ENCODE data around the gene LAIR1. TPM values are rescaled to one million over a fixed set of nuclear protein-coding genes. Genes with fewer than 3 reads are reported as not detected.

Gene LAIR1
- total RNA-seq (2014; rRNA removed; shearing (Covaris generic)) (not detected in 2 replicates), polyA plus RNA-seq (2016; fragmentation: Nextera tagmentation; extraction: Ambion mirVana) (not detected in 2 replicates)

DNA sequence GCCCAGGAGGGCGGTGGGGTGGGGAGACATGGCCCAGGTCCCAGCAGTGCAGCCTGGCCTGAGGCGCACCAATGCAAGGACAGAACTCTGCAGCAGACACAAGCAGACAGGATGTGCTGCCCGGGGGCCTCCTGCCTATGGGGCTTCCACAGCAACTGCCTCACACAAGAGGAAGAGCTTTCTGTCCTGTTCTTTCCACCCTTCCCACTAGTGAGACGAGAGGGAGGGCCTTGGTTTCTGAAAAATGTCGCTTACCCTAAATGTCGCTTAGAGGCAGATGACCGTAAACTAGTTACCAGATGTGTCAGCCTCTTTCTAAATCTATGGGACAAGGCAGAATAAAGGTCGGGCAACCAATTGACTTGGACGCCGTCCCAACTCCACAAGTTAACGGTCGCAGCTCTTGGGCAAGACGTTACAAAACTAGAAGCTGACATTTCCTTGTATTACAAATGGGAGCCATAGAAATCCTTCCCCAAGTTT, at the start of gene LAIR1:
TSS of gene LAIR1 (minus strand) at position 157 of the 483 bp plus-strand sequence. CDS start at position 30, 127 bp downstream.
- no peak within 1 kb of the TSS for H3K27ac ChIP-seq
- H3K27me3 ChIP-seq (replicated peaks; ENCODE audit: insufficient read depth), result no peaks in the 10 kb centered on the region; the same call in 1 of the 2 replicates
- no peak for DNase-seq
- H3K9me2 ChIP-seq (ENCODE audit: insufficient read depth), result no peaks in the 10 kb centered on the region
- H4K20me1 ChIP-seq (ENCODE audit: insufficient read depth), result no peaks in the 10 kb centered on the region
- TF ChIP-seq EZH2 (IDR thresholded peaks at IDR 0.05; ENCODE audit: insufficient read depth, poor library complexity, severe bottlenecking) (no peak), EZH2phosphoT487 (IDR thresholded peaks at IDR 0.05; ENCODE audit: insufficient read depth, low read depth) (no peak)
- H2AFZ ChIP-seq, result no peak within 1 kb of the TSS
- 37% methylated on average over 13 of the region's 13 CpGs for WGBS, 2 experiments (ENCODE audit: low coverage in 1 of 2, low lambda C conversion rate in 2 of 2, missing lambda C conversion rate in 2 of 2)
- no peaks in the 10 kb centered on the region for H3K36me3 ChIP-seq (ENCODE audit: low read depth)
- H3K9me3 ChIP-seq (ENCODE audit: low read depth), result no peaks in the 10 kb centered on the region
- H3K4me3 ChIP-seq, result no peak within 1 kb of the TSS
- no peak within 1 kb of the TSS for H3K9ac ChIP-seq
- no peak within 1 kb of the TSS for H3K4me2 ChIP-seq (ENCODE audit: unreplicated experiment)
- no peaks in the 10 kb centered on the region for H3K4me1 ChIP-seq (ENCODE audit: insufficient read depth)
- in situ Hi-C loops (cut with MboI), result no loop called here
- H3F3A ChIP-seq (ENCODE audit: insufficient read depth), result no peaks in the 10 kb centered on the region
- no peaks in the 10 kb centered on the region for H3K79me2 ChIP-seq (ENCODE audit: insufficient read depth)

DNA sequence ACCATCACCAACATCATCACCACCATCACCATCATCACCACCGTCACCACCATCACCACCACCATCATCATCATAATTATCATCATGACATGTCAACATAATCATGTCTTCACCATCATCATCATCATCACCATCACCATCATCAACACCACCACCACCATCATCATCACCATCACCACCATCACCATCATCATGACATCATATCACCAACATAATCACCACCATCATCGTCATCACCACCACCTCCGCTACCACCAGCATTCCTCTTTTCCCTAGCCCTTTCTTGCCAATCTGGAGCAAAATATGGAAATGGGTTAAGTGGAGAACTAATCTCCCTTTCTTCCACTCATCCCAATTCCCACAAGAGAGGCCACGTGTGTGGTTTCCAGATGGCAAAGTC, 49.4 kb upstream of the LAIR1 start:
- Histone ChIP-seq H3K9me2 (ENCODE audit: insufficient read depth) (no peaks in the 10 kb centered on the region), H3K9me3 (ENCODE audit: low read depth) (no peaks in the 10 kb centered on the region), H2AFZ (no peak overlapping the region), H3K4me3 (no peak overlapping the region), H3K27ac (no peak overlapping the region), H3K4me1 (ENCODE audit: insufficient read depth) (no peaks in the 10 kb centered on the region), H3K27me3 (replicated peaks; ENCODE audit: insufficient read depth) (peaks cover 25% of the 10 kb centered on the region), H3K9ac (no peak overlapping the region), H3F3A (ENCODE audit: insufficient read depth) (no peaks in the 10 kb centered on the region), H3K79me2 (ENCODE audit: insufficient read depth) (no peaks in the 10 kb centered on the region), H3K36me3 (ENCODE audit: low read depth) (no peaks in the 10 kb centered on the region), H3K4me2 (ENCODE audit: unreplicated experiment) (no peak overlapping the region), H4K20me1 (ENCODE audit: insufficient read depth) (no peaks in the 10 kb centered on the region)
- no peak for DNase-seq
- in situ Hi-C loops (cut with MboI), result no loop called here
- TF ChIP-seq EZH2 (IDR thresholded peaks at IDR 0.05; ENCODE audit: insufficient read depth, poor library complexity, severe bottlenecking), result no peak
- no peak for TF ChIP-seq EZH2phosphoT487 (IDR thresholded peaks at IDR 0.05; ENCODE audit: insufficient read depth, low read depth)
- 63 to 73% methylated on average over 4 of the region's 4 CpGs for WGBS, 2 experiments (ENCODE audit: low coverage in 1 of 2, low lambda C conversion rate in 2 of 2, missing lambda C conversion rate in 2 of 2)

DNA sequence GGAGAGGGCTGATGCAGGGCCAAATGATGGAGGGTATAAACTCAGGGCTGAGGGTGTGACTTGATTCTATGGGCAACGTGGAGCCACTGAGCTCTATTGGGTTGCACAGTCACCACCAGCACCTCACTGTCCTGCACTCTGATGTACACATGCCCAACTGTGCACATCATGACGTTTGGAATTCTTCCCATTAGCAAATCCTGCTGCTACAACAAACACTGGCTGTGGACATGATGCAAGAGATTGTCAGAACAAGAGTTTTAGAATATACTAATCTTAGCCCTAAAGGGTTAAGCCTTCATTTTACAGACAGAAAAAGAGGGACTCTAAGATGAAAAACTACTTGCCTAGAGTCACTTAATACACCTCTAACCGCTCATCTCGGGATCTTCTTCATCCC, 48.1 kb upstream of the LAIR1 start:
- Histone ChIP-seq H3K9ac (no peak overlapping the region), H3K4me1 (ENCODE audit: insufficient read depth) (no peaks in the 10 kb centered on the region), H3K4me2 (ENCODE audit: unreplicated experiment) (no peak overlapping the region), H2AFZ (no peak overlapping the region), H3K9me3 (ENCODE audit: low read depth) (no peaks in the 10 kb centered on the region), H3K36me3 (ENCODE audit: low read depth) (no peaks in the 10 kb centered on the region), H3K79me2 (ENCODE audit: insufficient read depth) (no peaks in the 10 kb centered on the region), H4K20me1 (ENCODE audit: insufficient read depth) (no peaks in the 10 kb centered on the region), H3K27me3 (replicated peaks; ENCODE audit: insufficient read depth) (peaks cover 20% of the 10 kb centered on the region), H3K9me2 (ENCODE audit: insufficient read depth) (no peaks in the 10 kb centered on the region), H3K4me3 (no peak overlapping the region), H3K27ac (no peak overlapping the region), H3F3A (ENCODE audit: insufficient read depth) (no peaks in the 10 kb centered on the region)
- in situ Hi-C loops (cut with MboI), result no loop called here
- no peak for DNase-seq
- WGBS, 2 experiments (ENCODE audit: low coverage in 1 of 2, low lambda C conversion rate in 2 of 2, missing lambda C conversion rate in 2 of 2), result 17 to 24% methylated on average over 4 of the region's 4 CpGs
- TF ChIP-seq EZH2 (IDR thresholded peaks at IDR 0.05; ENCODE audit: insufficient read depth, poor library complexity, severe bottlenecking) (no peak), EZH2phosphoT487 (IDR thresholded peaks at IDR 0.05; ENCODE audit: insufficient read depth, low read depth) (no peak)

DNA sequence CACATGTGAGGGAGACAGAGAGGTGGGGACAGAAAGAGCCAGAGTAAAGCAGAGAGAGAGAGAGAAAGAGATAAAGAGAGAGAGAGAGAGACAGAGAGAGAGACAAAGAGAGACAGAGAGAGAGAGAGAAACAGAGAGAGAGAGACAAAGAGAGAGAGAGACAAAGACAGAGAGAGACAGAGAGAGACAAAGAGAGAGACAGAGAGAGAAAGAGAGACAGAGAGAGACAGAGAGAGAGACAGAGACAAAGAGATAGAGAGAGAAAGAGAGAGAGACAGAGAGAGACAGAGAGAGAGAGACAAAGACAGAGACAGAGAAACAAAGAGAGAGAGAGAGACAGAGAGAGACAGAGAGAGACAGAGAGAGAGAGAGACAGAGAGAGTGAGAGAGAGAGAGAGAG, 46.3 kb upstream of the LAIR1 start:
- H3K9me2 ChIP-seq (ENCODE audit: insufficient read depth), result no peaks in the 10 kb centered on the region
- in situ Hi-C loops (cut with MboI), result no loop called here
- no peaks in the 10 kb centered on the region for H3K36me3 ChIP-seq (ENCODE audit: low read depth)
- no peaks in the 10 kb centered on the region for H3F3A ChIP-seq (ENCODE audit: insufficient read depth)
- no peaks in the 10 kb centered on the region for H3K4me1 ChIP-seq (ENCODE audit: insufficient read depth)
- DNase-seq, result no peak
- no peak overlapping the region for H3K4me3 ChIP-seq
- H3K27ac ChIP-seq, result no peak overlapping the region
- no peak overlapping the region for H2AFZ ChIP-seq
- no peaks in the 10 kb centered on the region for H4K20me1 ChIP-seq (ENCODE audit: insufficient read depth)
- TF ChIP-seq EZH2 (IDR thresholded peaks at IDR 0.05; ENCODE audit: insufficient read depth, poor library complexity, severe bottlenecking), result no peak
- TF ChIP-seq EZH2phosphoT487 (IDR thresholded peaks at IDR 0.05; ENCODE audit: insufficient read depth, low read depth), result no peak
- no peaks in the 10 kb centered on the region for H3K79me2 ChIP-seq (ENCODE audit: insufficient read depth)
- no peak overlapping the region for H3K4me2 ChIP-seq (ENCODE audit: unreplicated experiment)
- no peaks in the 10 kb centered on the region for H3K9me3 ChIP-seq (ENCODE audit: low read depth)
- peaks cover 15% of the 10 kb centered on the region for H3K27me3 ChIP-seq (replicated peaks; ENCODE audit: insufficient read depth)
- no peak overlapping the region for H3K9ac ChIP-seq
